Measurements from ENCODE around the gene DLL4. TPM values are rescaled to one million over a fixed set of nuclear protein-coding genes. Genes with fewer than 3 reads are reported as not detected.

DLL4 gene
- total RNA-seq, 4 donors from 2014 or later = 1.9 to 9.7 (median 6.4) TPM

- H3K4me1 ChIP-seq = no peaks in the 10 kb centered on the region
- ATAC-seq = no peak
- H3K27ac ChIP-seq = no peak overlapping the region
- 93 to 100% methylated on average over 1 to 4 of the region's 4 CpGs for WGBS, 2 donors (ENCODE audit: low coverage in 1 of 2)
- no peak for TF ChIP-seq POLR2AphosphoS5 (IDR thresholded peaks at IDR 0.05)
- no peak for TF ChIP-seq CTCF (IDR thresholded peaks at IDR 0.05)
- no peak for TF ChIP-seq EP300 (IDR thresholded peaks at IDR 0.05)
- TF ChIP-seq POLR2A (IDR thresholded peaks at IDR 0.05) = no peak
- no peaks in the 10 kb centered on the region for H3K27me3 ChIP-seq
- H3K4me3 ChIP-seq = no peak overlapping the region
- no peaks in the 10 kb centered on the region for H3K9me3 ChIP-seq
- peaks cover 0 to 82% of the 10 kb centered on the region in 2 donors for H3K36me3 ChIP-seq
Measured at GRCh38 chr15:40978562-40978961, 49.4 kb downstream of the DLL4 start.

GRCh38 chr15:40981186-40981585 lies 52.0 kb downstream of the DLL4 start:
- Histone ChIP-seq H3K27me3 (no peaks in the 10 kb centered on the region), H3K36me3 (peaks cover 0 to 100% of the 10 kb centered on the region in 2 donors), H3K4me1 (no peaks in the 10 kb centered on the region), H3K27ac (no peak overlapping the region), H3K4me3 (no peak overlapping the region), H3K9me3 (no peaks in the 10 kb centered on the region)
- ATAC-seq = no peak
- TF ChIP-seq EP300 (IDR thresholded peaks at IDR 0.05) = no peak
- no peak for TF ChIP-seq CTCF (IDR thresholded peaks at IDR 0.05)
- no peak for TF ChIP-seq POLR2AphosphoS5 (IDR thresholded peaks at IDR 0.05)
- TF ChIP-seq POLR2A (IDR thresholded peaks at IDR 0.05) = no peak
- WGBS, 2 donors (ENCODE audit: low coverage in 1 of 2) = 58% methylated on average over 3 of the region's 3 CpGs; no CpG with 5 or more reads in 1 of the 2 donors

GRCh38 chr15:40982855-40983254 lies 53.7 kb downstream of the DLL4 start:
- H3K27ac ChIP-seq = no peak overlapping the region
- H3K4me1 ChIP-seq = no peaks in the 10 kb centered on the region
- no peaks in the 10 kb centered on the region for H3K27me3 ChIP-seq
- no peaks in the 10 kb centered on the region for H3K9me3 ChIP-seq
- WGBS, 2 donors (ENCODE audit: low coverage in 1 of 2) = 81 to 100% methylated on average over 2 to 9 of the region's 13 CpGs
- H3K36me3 ChIP-seq = peaks cover 0 to 100% of the 10 kb centered on the region in 2 donors
- H3K4me3 ChIP-seq = no peak overlapping the region
- no peak for ATAC-seq
- TF ChIP-seq CTCF (IDR thresholded peaks at IDR 0.05) (no peak), POLR2AphosphoS5 (IDR thresholded peaks at IDR 0.05) (no peak), POLR2A (IDR thresholded peaks at IDR 0.05) (no peak), EP300 (IDR thresholded peaks at IDR 0.05) (no peak)

- Histone ChIP-seq H3K4me3 (no peak overlapping the region), H3K27ac (no peak overlapping the region), H3K27me3 (no peaks in the 10 kb centered on the region), H3K4me1 (no peaks in the 10 kb centered on the region), H3K36me3 (peaks cover 0 to 97% of the 10 kb centered on the region in 2 donors), H3K9me3 (no peaks in the 10 kb centered on the region)
- no peak for TF ChIP-seq EP300 (IDR thresholded peaks at IDR 0.05)
- no peak for TF ChIP-seq POLR2AphosphoS5 (IDR thresholded peaks at IDR 0.05)
- ATAC-seq = no peak
- 91 to 96% methylated on average over 5 of the region's 5 CpGs for WGBS, 2 donors (ENCODE audit: low coverage in 1 of 2)
Measured at GRCh38 chr15:40984406-40984805, 55.3 kb downstream of the DLL4 start.

- H3K4me3 ChIP-seq = no peak overlapping the region
- WGBS, 2 donors (ENCODE audit: low coverage in 1 of 2) = 83 to 93% methylated on average over 2 to 3 of the region's 4 CpGs
- no peaks in the 10 kb centered on the region for H3K4me1 ChIP-seq
- no peaks in the 10 kb centered on the region for H3K9me3 ChIP-seq
- no peak overlapping the region for H3K27ac ChIP-seq
- no peak for ATAC-seq
- H3K36me3 ChIP-seq = peaks cover 0 to 95% of the 10 kb centered on the region in 2 donors
- TF ChIP-seq CTCF (IDR thresholded peaks at IDR 0.05) (no peak), EP300 (IDR thresholded peaks at IDR 0.05) (no peak), POLR2A (IDR thresholded peaks at IDR 0.05) (no peak), POLR2AphosphoS5 (IDR thresholded peaks at IDR 0.05) (no peak)
- no peaks in the 10 kb centered on the region for H3K27me3 ChIP-seq
Measured at GRCh38 chr15:40984964-40985363, 55.8 kb downstream of the DLL4 start.
